GM21723 (cell line): ENCODE measurements around the gene RELT.

Experiments
- ATAC-seq: cut with Tn5 transposase; IDR thresholded peaks from one replicate; pipeline ENCODE4 v1.9.1; 2021; ENCODE audit warnings: mild to moderate bottlenecking, moderate library complexity; ENCODE audit not compliant: unreplicated experiment

Gene RELT

GRCh38 chr11:73376160-73376802, at the start of gene RELT:
TSS of gene RELT (plus strand) at chr11:73376399. CDS start at chr11:73389137, 12,738 bp downstream.
- peak; percentile 69 for ATAC-seq

GRCh38 chr11:73326929-73327811, 49.0 kb upstream of the RELT start:
- no peak for ATAC-seq

- ATAC-seq, result no peak
Measured at GRCh38 chr11:73327812-73328364, 48.3 kb upstream of the RELT start.

GRCh38 chr11:73330569-73331093, 45.6 kb upstream of the RELT start:
- no peak for ATAC-seq

- ATAC-seq, result no peak
Measured at GRCh38 chr11:73331138-73331916, 44.9 kb upstream of the RELT start.

- ATAC-seq, result no peak
Measured at GRCh38 chr11:73333173-73333572, 43.0 kb upstream of the RELT start.

GRCh38 chr11:73333640-73334383, 42.4 kb upstream of the RELT start:
- ATAC-seq, result no peak

- no peak for ATAC-seq
Measured at GRCh38 chr11:73334384-73335203, 41.6 kb upstream of the RELT start.

GRCh38 chr11:73335204-73335923, 40.8 kb upstream of the RELT start:
- no peak for ATAC-seq

- ATAC-seq, result no peak
Measured at GRCh38 chr11:73337846-73338245, 38.4 kb upstream of the RELT start.

- no peak for ATAC-seq
Measured at GRCh38 chr11:73338279-73338678, 37.9 kb upstream of the RELT start.

GRCh38 chr11:73340164-73340563, 36.0 kb upstream of the RELT start:
- no peak for ATAC-seq

GRCh38 chr11:73342633-73343032, 33.6 kb upstream of the RELT start:
- no peak for ATAC-seq

- no peak for ATAC-seq
Measured at GRCh38 chr11:73343076-73343873, 32.9 kb upstream of the RELT start.

- ATAC-seq, result no peak
Measured at GRCh38 chr11:73344191-73344607, 32.0 kb upstream of the RELT start.

GRCh38 chr11:73345481-73346160, 30.6 kb upstream of the RELT start:
- ATAC-seq, result no peak

GRCh38 chr11:73346186-73346935, 29.8 kb upstream of the RELT start:
- no peak for ATAC-seq
